B cell (primary cell): Measurements from ENCODE around the gene GLOD4.

Experiments
- CTCF ChIP-seq: fragments of 200-600 bp; IDR thresholded peaks from one replicate; pipeline ENCODE4 v1.8.0; 2022; ENCODE audit warnings: antibody characterized with exemption, mild to moderate bottlenecking
- EZH2 ChIP-seq: IDR thresholded peaks from 2 replicates; pipeline ENCODE4 v1.6.1; 2012; ENCODE audit warnings: borderline replicate concordance, low read depth, mild to moderate bottlenecking, moderate library complexity, low read length; ENCODE audit not compliant: insufficient read depth, poor library complexity, severe bottlenecking

DNA sequence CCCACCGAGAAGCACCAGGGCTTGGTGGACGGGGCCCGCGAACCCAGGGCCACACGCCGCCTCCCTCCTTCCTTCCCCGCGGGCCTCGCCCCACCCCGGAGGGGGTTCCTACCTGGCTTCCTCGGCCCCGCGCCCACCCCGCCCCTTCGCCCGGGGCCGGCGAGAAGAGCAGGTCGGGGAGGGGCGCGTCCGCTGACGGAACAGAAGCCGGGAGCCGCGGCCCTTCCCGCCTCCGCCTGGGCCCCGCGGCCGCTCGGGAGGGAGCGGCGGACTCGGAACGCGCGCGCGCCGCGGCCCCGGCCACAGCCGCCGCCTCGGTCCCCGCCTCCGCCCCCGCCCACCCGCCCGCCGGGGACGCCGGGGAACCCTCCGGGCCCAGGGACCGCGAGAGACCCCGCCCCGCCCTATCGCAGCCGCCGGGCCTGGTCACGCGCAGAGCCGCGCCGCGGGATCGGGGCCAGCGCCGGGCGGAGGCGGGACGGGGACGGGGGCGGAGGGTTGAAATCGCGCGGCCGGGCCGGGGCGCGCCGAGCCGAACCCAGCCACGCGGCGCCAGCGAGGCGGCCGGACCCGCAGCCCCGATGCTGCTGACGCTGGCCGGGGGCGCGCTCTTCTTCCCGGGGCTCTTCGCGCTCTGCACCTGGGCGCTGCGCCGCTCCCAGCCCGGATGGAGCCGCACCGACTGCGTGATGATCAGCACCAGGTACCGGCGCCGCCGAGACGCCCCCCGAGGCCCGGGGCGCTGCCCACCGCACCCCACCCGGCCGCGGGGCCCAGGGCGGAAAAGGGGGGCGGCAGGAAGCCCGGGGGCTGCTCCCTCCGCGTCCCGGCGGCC is 49.8 kb downstream of the GLOD4 start, which contains the start of gene TLCD3A:
- no peak for TF ChIP-seq CTCF
- TF ChIP-seq EZH2: no peak
